Parathyroid adenoma (tissue), 2 donors: ENCODE results near the gene PTTG1IP.

Source experiments
- H2AFZ ChIP-seq: fragments of 300-600 bp; sonication (generic); one replicate; pipeline ENCODE4 v1.7.0; 2017; ENCODE audit warnings: antibody characterized with exemption, mild to moderate bottlenecking
- H3K27ac ChIP-seq: fragments of 300-600 bp; sonication (generic); one replicate; pipeline ENCODE4 v1.7.0; 2017
- H3K27me3 ChIP-seq: fragments of 300-600 bp; sonication (generic); one replicate; pipeline ENCODE4 v1.7.0; 2017; ENCODE audit warnings: low read length; ENCODE audit not compliant: control insufficient read depth, insufficient read depth
- H3K36me3 ChIP-seq: fragments of 300-600 bp; sonication (generic); one replicate; pipeline ENCODE4 v1.7.0; 2017; ENCODE audit warnings: low read length; ENCODE audit not compliant: control insufficient read depth, insufficient read depth
- H3K4me1 ChIP-seq: fragments of 300-600 bp; sonication (generic); one replicate; pipeline ENCODE4 v1.7.0; 2017; ENCODE audit warnings: control low read depth
- H3K4me2 ChIP-seq: fragments of 300-600 bp; sonication (generic); one replicate; pipeline ENCODE4 v1.7.0; 2017; ENCODE audit warnings: low read length
- H3K4me3 ChIP-seq: fragments of 300-600 bp; sonication (generic); one replicate; pipeline ENCODE4 v1.7.0; 2017; ENCODE audit warnings: low read depth, low read length
- H3K79me2 ChIP-seq: fragments of 300-600 bp; sonication (generic); one replicate; pipeline ENCODE4 v1.7.0; 2017; ENCODE audit warnings: control low read depth
- H3K9ac ChIP-seq: fragments of 300-600 bp; sonication (generic); one replicate; pipeline ENCODE4 v1.7.0; 2017; ENCODE audit warnings: mild to moderate bottlenecking
- H3K9me3 ChIP-seq: fragments of 300-600 bp; sonication (generic); one replicate; pipeline ENCODE4 v1.7.0; 2017; ENCODE audit warnings: low read length; ENCODE audit not compliant: control insufficient read depth
- TF ChIP-seq, protein P1 (sequence below): fragments of 300-600 bp; sonication (generic); IDR thresholded peaks from one replicate; pipeline ENCODE4 v1.7.0; 2017; ENCODE audit warnings: antibody characterized with exemption, mild to moderate bottlenecking
- donor health status: primary hyperparathyroidism.

The PTTG1IP gene

DNA sequence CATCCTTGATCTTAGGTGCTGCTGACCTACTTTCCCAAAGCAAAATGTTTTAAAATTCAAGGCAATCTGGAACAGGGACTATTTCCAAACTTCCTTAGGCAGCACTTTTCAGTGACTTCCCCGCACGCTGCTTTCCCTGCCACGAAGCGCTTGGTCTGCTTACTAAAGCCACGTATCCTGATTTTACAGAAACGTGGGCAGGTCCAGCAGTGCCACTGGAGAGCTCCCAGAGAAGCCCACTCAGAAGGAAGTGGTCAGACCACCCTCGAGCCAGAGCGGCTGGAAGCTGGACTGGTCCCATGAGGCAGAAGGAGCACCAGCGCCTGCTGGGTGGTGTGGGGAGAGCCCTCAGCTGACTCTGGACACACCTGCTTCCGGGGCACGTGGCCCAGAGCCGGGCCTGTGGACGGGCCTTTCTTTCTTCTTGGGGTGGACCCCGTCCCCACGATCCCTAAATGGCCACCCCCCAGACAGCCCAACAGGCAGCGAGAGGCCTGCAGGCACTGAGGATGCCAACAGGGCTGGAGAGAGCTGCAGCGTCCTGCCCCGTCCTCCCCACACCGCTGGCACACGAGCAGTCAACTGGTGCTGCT, 23.2 kb downstream of the PTTG1IP start:
- Histone ChIP-seq H3K4me3 (no peak overlapping the region), H3K27ac (no peak overlapping the region), H3K36me3 (no peaks in the 10 kb centered on the region), H3K9ac (no peak overlapping the region), H3K4me2 (peak overlapping the region; percentile 14), H2AFZ (no peak overlapping the region), H3K79me2 (no peaks in the 10 kb centered on the region), H3K4me1 (no peaks in the 10 kb centered on the region), H3K27me3 (no peaks in the 10 kb centered on the region), H3K9me3 (no peaks in the 10 kb centered on the region)
- TF ChIP-seq, protein P1, sequence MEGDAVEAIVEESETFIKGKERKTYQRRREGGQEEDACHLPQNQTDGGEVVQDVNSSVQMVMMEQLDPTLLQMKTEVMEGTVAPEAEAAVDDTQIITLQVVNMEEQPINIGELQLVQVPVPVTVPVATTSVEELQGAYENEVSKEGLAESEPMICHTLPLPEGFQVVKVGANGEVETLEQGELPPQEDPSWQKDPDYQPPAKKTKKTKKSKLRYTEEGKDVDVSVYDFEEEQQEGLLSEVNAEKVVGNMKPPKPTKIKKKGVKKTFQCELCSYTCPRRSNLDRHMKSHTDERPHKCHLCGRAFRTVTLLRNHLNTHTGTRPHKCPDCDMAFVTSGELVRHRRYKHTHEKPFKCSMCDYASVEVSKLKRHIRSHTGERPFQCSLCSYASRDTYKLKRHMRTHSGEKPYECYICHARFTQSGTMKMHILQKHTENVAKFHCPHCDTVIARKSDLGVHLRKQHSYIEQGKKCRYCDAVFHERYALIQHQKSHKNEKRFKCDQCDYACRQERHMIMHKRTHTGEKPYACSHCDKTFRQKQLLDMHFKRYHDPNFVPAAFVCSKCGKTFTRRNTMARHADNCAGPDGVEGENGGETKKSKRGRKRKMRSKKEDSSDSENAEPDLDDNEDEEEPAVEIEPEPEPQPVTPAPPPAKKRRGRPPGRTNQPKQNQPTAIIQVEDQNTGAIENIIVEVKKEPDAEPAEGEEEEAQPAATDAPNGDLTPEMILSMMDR, result no peak

DNA sequence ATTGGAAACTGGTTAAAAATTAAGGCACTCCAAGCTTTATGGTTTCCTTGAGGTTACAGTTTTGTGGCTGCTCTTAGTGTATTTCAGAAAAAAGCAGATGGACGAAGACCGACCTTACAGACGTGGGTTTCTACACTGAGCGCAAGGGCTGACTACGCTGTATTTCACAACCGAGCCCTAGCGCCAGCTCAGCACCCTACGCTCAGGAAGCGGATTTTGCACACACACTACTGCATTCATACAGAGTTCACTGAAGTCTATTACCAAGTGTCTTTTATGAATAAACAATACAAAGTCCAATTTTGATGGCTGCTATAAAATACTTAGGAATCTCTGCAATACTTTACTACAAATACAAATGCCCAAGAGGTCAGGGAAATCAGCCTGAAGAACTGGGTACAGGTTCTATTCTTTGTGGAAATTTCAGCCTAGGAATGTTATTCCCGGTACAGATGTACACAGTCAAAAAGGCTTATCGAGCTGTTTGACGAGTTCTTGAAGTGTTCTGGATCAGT, 23.8 kb downstream of the PTTG1IP start:
- TF ChIP-seq, protein P1, result no peak
- Histone ChIP-seq H3K36me3 (no peaks in the 10 kb centered on the region), H3K4me2 (peak overlapping the region; percentile 14), H3K4me1 (no peaks in the 10 kb centered on the region), H3K27ac (no peak overlapping the region), H2AFZ (no peak overlapping the region), H3K4me3 (peak overlapping the region; percentile 13), H3K27me3 (no peaks in the 10 kb centered on the region), H3K79me2 (no peaks in the 10 kb centered on the region), H3K9ac (no peak overlapping the region), H3K9me3 (no peaks in the 10 kb centered on the region)

DNA sequence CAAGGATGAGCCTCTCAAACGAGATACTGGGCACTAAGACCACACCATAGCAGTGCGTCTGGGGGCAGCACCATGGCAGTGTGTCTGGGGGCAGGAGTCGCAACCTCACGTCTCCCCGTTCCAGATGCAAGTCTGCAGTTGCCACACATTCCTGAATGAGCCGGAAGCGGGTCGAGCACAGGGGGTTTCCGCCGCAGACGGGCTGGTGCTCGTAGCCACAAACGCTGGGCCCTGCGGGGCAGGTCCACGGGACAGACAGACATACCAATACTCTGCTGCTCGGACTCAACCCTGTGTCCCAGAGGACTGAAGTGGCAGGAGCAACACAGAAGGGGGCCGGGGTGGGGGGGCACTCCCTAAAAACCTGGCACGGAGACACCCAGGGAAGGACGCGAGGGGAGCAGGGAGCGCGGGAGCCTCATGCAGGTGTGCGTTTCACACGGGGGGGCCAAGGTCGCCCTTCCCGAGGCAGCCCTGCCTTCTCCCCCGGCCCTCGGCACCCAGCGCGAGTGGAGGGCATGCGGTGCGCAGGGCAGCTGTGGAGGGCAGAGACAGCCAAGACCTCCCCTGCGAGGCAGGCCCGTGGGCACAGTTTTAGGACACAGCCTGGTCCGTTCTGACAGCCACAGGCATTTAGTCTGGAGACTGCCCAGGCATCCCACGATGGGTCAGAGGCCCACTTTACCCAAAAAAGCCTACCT, 24.5 kb downstream of the PTTG1IP start:
- Histone ChIP-seq H3K4me1 (no peaks in the 10 kb centered on the region), H3K27me3 (no peaks in the 10 kb centered on the region), H3K79me2 (no peaks in the 10 kb centered on the region), H2AFZ (no peak overlapping the region), H3K36me3 (no peaks in the 10 kb centered on the region), H3K4me3 (no peak overlapping the region), H3K27ac (no peak overlapping the region), H3K4me2 (no peak overlapping the region), H3K9me3 (no peaks in the 10 kb centered on the region), H3K9ac (no peak overlapping the region)
- TF ChIP-seq, protein P1, result no peak

- H3K4me3 ChIP-seq, result no peak overlapping the region
- no peak overlapping the region for H3K4me2 ChIP-seq
- no peaks in the 10 kb centered on the region for H3K27me3 ChIP-seq
- H3K36me3 ChIP-seq, result no peaks in the 10 kb centered on the region
- H2AFZ ChIP-seq, result no peak overlapping the region
- no peak overlapping the region for H3K27ac ChIP-seq
- H3K9me3 ChIP-seq, result no peaks in the 10 kb centered on the region
- no peak overlapping the region for H3K9ac ChIP-seq
- TF ChIP-seq, protein P1, result no peak
- no peaks in the 10 kb centered on the region for H3K4me1 ChIP-seq
- H3K79me2 ChIP-seq, result no peaks in the 10 kb centered on the region
Observed at GRCh38 chr21:44847261-44848056, 26.0 kb downstream of the PTTG1IP start.
